Neural progenitor cell (in vitro differentiated cells): Measurements from ENCODE around the gene ASXL1.

Experiments
- EZH2phosphoT487 ChIP-seq: fragments of 200-600 bp; sonication (generic); IDR thresholded peaks from 2 replicates; pipeline ENCODE4 v1.6.1; 2017; ENCODE audit warnings: antibody characterized with exemption
- TF ChIP-seq, protein P1 (sequence below): fragments of 200-600 bp; sonication (generic); IDR thresholded peaks from 2 replicates; pipeline ENCODE4 v1.5.1; 2017; ENCODE audit warnings: antibody characterized with exemption, mild to moderate bottlenecking

DNA sequence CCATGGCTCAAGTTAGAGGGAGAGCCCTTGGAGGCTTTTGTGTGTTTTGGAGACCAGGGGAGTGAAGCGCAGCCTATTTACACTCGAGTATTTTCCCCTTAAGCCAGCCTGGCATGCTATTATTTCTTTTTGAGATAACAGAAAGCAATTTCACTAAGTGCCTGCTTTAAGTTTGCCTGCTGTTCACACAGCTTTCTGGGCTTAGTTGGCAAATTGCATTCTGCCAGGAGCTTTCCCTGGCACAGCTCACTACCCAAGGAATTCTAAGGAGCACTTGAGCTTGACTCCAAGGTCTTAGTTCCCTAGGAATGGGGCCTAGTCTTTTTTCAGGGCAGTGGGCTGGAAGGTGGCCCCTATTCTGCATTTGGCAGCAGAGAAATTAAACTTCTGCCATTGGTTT is 19.0 kb upstream of the ASXL1 start:
- TF ChIP-seq, protein P1, sequence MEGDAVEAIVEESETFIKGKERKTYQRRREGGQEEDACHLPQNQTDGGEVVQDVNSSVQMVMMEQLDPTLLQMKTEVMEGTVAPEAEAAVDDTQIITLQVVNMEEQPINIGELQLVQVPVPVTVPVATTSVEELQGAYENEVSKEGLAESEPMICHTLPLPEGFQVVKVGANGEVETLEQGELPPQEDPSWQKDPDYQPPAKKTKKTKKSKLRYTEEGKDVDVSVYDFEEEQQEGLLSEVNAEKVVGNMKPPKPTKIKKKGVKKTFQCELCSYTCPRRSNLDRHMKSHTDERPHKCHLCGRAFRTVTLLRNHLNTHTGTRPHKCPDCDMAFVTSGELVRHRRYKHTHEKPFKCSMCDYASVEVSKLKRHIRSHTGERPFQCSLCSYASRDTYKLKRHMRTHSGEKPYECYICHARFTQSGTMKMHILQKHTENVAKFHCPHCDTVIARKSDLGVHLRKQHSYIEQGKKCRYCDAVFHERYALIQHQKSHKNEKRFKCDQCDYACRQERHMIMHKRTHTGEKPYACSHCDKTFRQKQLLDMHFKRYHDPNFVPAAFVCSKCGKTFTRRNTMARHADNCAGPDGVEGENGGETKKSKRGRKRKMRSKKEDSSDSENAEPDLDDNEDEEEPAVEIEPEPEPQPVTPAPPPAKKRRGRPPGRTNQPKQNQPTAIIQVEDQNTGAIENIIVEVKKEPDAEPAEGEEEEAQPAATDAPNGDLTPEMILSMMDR, result no peak
- no peak for TF ChIP-seq EZH2phosphoT487
